ENCODE results near the gene TAOK3. TPM values are rescaled to one million over a fixed set of nuclear protein-coding genes. Genes with fewer than 3 reads are reported as not detected.

The TAOK3 gene
- total RNA-seq, 1 experiment from 2014 or later: 17.7 TPM

- intact Hi-C loops (cut with micrococcal nuclease; ENCODE audit: unreplicated experiment): no loop called here
- no peaks in the 10 kb centered on the region for H3K9me3 Mint-ChIP-seq (ENCODE audit: unreplicated experiment)
Observed at GRCh38 chr12:118238888-118239287, 133.8 kb downstream of the TAOK3 start.

DNA sequence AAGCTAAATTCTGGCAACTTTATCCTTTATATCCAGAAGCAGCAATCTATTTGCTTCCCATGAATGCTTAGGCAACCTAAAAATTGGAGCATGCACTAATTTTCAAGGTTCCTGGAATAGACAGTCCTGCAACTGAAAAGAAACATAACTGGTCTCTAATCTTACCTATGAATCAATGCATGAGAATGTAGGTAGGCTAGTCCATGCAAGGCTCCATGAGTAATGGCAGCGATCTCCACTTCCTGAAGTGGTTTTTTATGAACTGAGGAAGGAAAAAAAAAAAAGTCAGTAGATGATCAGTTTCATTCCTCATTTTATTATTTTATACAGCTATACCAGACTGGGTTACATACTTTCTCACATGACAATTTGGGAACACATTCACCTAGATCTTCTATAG is 134.8 kb downstream of the TAOK3 start:
- no peaks in the 10 kb centered on the region for H3K27me3 ChIP-seq (replicated peaks; ENCODE audit: control insufficient read depth, insufficient read depth, low read length)
- no peak overlapping the region for H3K4me3 ChIP-seq (ENCODE audit: low read depth, low read length)
- ChIA-PET POLR2A (no interaction called here), CTCF (no interaction called here)
- Mint-ChIP-seq H3K27ac (ENCODE audit: unreplicated experiment) (no peak overlapping the region), H3K9me3 (ENCODE audit: unreplicated experiment) (no peaks in the 10 kb centered on the region), H3K4me3 (ENCODE audit: unreplicated experiment) (no peak overlapping the region), H3K4me1 (ENCODE audit: low read depth, unreplicated experiment) (no peaks in the 10 kb centered on the region), H3K36me3 (ENCODE audit: insufficient read depth, unreplicated experiment) (no peaks in the 10 kb centered on the region), H3K27me3 (ENCODE audit: insufficient read depth, unreplicated experiment) (no peaks in the 10 kb centered on the region)
- H3K4me1 ChIP-seq: 0 out of 2 replicates have a peak, but pooled peaks cover 3% of the 10 kb centered on the region
- no peaks in the 10 kb centered on the region for H3K9me3 ChIP-seq
- TF ChIP-seq CTCF (IDR thresholded peaks at IDR 0.05; ENCODE audit: insufficient read depth in 1 of 2, low read depth in 1 of 2, low read length in 1 of 2, severe bottlenecking in 1 of 2, unreplicated experiment in 1 of 2): no peak
- no TSS peak for BruUV-seq (replicated peaks)
- H3K36me3 ChIP-seq (ENCODE audit: control insufficient read depth, insufficient read depth, low read length): no peaks in the 10 kb centered on the region
- no peak for DNase-seq
- intact Hi-C loops (cut with micrococcal nuclease; ENCODE audit: unreplicated experiment): no loop called here

More at GRCh38 chr12:118238888-118239287, 133.8 kb downstream of the TAOK3 start:
- POLR2A ChIA-PET: no interaction called here
- 0 out of 2 replicates have a peak, but pooled peaks cover 3% of the 10 kb centered on the region for H3K4me1 ChIP-seq
- no peak overlapping the region for H3K4me3 ChIP-seq (ENCODE audit: low read depth, low read length)
- Mint-ChIP-seq H3K4me3 (ENCODE audit: unreplicated experiment) (no peak overlapping the region), H3K36me3 (ENCODE audit: insufficient read depth, unreplicated experiment) (no peaks in the 10 kb centered on the region), H3K27me3 (ENCODE audit: insufficient read depth, unreplicated experiment) (no peaks in the 10 kb centered on the region), H3K27ac (ENCODE audit: unreplicated experiment) (no peak overlapping the region), H3K4me1 (ENCODE audit: low read depth, unreplicated experiment) (no peaks in the 10 kb centered on the region)
- no peak for DNase-seq
- CTCF ChIA-PET: no interaction called here
- H3K36me3 ChIP-seq (ENCODE audit: control insufficient read depth, insufficient read depth, low read length): no peaks in the 10 kb centered on the region
- no peak for TF ChIP-seq CTCF (IDR thresholded peaks at IDR 0.05; ENCODE audit: insufficient read depth in 1 of 2, low read depth in 1 of 2, low read length in 1 of 2, severe bottlenecking in 1 of 2, unreplicated experiment in 1 of 2)
- BruUV-seq (replicated peaks): no TSS peak
- no peaks in the 10 kb centered on the region for H3K27me3 ChIP-seq (replicated peaks; ENCODE audit: control insufficient read depth, insufficient read depth, low read length)
- no peaks in the 10 kb centered on the region for H3K9me3 ChIP-seq

GRCh38 chr12:118237052-118237665 is 135.5 kb downstream of the TAOK3 start:
- CTCF ChIA-PET: no interaction called here
- Histone ChIP-seq H3K36me3 (ENCODE audit: control insufficient read depth, insufficient read depth, low read length) (no peaks in the 10 kb centered on the region), H3K4me1 (0 out of 2 replicates have a peak, but pooled peaks cover 3% of the 10 kb centered on the region), H3K27me3 (replicated peaks; ENCODE audit: control insufficient read depth, insufficient read depth, low read length) (no peaks in the 10 kb centered on the region), H3K9me3 (no peaks in the 10 kb centered on the region), H3K4me3 (ENCODE audit: low read depth, low read length) (no peak overlapping the region)
- POLR2A ChIA-PET: no interaction called here
- H3K4me3 Mint-ChIP-seq (ENCODE audit: unreplicated experiment): no peak overlapping the region
- H3K4me1 Mint-ChIP-seq (ENCODE audit: low read depth, unreplicated experiment): no peaks in the 10 kb centered on the region
- no peaks in the 10 kb centered on the region for H3K36me3 Mint-ChIP-seq (ENCODE audit: insufficient read depth, unreplicated experiment)
- H3K27me3 Mint-ChIP-seq (ENCODE audit: insufficient read depth, unreplicated experiment): no peaks in the 10 kb centered on the region
- BruUV-seq (replicated peaks): no TSS peak
- no peak for DNase-seq
- no peaks in the 10 kb centered on the region for H3K9me3 Mint-ChIP-seq (ENCODE audit: unreplicated experiment)
- H3K27ac Mint-ChIP-seq (ENCODE audit: unreplicated experiment): no peak overlapping the region
- intact Hi-C loops (cut with micrococcal nuclease; ENCODE audit: unreplicated experiment): no loop called here
- no peak for TF ChIP-seq CTCF (IDR thresholded peaks at IDR 0.05; ENCODE audit: insufficient read depth in 1 of 2, low read depth in 1 of 2, low read length in 1 of 2, severe bottlenecking in 1 of 2, unreplicated experiment in 1 of 2)
